GM19328 (cell line): ENCODE data around the gene TSPAN18.

ENCODE experiments used
- ATAC-seq: cut with Tn5 transposase; IDR thresholded peaks from one replicate; pipeline ENCODE4 v1.9.1; 2021; ENCODE audit warnings: mild to moderate bottlenecking, moderate library complexity; ENCODE audit not compliant: unreplicated experiment

The TSPAN18 gene

DNA sequence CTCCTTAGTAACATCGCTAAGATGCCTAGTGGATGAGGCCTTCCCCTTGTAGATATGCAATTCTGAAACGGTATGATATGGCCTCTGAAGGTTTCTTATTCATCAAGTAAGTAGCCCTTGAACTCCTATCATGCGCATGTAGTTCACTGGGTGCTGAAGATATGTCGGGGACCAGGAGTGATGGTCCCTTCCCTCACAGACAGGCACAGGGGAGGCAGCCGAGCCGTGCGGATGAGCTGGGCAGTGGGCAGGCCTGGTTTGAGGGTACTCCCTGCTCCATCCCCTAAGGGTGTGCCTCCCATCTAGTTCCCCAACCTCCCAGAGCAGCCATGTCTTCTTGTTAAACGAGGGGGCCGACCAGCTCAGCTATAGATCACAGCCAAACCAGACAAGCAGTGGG, 183.8 kb downstream of the TSPAN18 start:
- no peak for ATAC-seq

DNA sequence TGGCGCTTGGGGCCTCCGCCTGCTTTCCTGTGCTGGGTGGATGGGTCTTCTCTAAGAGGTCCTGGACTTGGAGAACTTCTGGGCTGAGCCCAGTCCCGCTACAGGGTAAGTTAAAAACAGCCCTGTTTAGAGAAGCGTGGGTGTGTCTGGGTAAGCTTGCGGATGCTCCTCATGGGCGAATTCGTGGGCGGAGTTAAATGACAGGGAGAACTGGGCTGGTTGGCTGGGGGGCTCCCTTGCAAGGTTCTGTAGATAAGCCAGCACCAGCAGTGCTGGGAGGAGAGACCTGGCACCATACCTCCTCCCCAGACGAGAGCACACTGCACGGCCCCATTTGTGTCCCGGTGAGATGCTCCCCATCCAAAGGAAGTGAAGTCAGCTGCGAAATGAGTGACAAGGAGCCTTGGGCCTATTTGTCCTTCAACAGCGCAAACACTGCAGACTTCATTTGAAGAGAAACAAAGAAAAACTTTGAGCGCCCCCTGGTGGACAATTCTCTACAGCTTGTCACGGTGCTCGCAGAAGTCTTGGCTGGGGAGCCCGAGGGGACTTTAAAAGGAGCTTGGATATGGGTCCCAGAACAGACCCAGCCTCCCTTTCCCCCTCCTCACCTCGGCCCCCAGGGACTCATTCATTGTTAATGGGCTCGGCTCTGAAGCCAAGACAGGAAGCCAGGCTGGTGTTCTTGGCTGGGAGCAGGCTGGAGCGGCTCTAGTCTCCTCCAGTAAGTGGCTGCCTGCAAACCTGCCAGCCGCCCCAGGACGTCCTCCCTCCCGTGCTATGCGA, 184.5 kb downstream of the TSPAN18 start:
- ATAC-seq, result no peak

DNA sequence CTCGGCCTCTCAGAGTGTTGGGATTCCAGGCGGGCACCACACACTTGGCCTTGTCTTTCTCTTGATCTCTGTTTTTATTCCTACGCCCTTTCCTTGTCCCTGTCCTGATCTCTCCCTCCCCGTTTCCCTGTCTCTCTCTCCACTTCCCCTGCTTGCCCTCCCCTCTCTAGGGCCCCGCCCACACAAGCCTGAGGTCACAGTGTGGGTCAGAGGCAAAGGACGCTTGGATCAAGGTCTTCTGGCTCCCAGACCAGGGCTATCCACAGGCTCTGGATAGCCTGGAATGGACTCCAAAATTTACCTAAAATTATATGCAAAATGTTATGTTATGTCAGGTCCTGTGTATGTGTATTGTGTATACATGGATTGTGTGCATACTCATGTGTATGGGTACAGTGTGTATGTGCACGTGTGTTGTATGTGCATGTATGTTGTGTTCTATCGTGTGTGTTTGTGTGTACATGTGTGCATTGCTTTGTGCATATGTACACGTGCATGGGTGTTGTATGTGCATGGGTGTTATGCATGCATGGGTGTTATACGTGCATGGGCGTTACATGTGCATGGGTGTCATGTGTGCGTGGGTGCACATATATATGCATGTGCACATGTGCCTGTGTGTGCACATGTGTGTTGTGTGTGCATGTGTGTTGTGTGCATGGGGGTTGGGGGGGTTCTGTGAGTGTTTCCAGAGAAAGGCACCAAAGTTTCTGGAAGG, 185.7 kb downstream of the TSPAN18 start:
- ATAC-seq, result no peak

DNA sequence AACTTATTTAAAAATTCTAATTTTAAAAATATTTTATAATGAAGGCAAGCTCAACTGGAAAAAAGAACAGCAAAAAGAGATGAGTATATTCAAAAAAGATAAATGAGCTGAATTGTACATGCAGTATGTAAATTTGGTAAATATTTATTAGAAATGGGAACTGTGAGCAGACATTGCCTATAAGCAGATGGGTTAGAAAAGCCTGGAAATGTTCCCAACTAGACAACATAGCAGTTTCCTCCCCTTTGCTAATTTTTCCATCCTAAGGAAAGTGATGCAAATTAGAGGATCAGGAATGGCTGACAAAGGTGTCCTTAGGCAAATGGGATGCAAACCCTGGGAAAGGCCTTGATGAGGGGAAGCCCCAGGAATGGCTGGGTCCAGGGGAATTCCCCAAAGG, 186.7 kb downstream of the TSPAN18 start:
- ATAC-seq, result no peak

DNA sequence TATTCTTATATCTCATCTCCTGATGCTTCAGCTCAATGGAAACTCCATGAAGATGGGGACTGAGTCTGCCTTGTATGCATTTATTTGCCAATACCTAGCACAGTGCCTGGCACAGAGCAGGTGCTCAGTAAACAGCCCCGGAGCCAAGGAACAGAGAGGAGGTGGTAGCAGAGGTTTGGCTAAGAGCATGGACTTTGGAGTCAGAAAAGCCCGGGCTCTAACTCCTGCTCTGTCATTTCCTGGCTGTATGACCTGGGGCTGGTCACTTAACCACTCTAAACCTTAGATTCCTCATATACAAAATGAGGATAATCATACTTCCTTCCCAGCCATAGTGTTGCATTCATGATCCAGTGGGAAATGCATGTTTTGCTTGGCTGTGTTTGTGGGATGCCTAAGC, 187.3 kb downstream of the TSPAN18 start:
- no peak for ATAC-seq

DNA sequence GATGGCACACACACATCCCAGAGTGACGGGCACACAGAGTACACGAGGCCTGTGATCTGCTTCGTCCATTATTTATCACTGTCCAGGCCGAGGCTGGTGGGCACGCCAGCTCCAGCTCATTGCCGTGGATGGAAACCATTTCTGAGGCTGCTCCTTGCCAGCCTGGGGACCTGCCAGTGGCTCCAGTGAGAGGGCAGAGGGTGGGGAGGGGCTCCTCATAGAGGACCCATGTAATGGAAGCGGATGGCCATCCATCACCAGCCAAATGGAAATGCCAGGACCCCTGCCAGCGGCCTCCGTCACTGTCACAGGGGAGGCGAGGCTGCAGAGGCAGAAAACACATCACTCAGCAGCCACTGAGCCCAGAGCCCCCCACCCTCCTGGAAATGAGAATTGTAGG, 188.2 kb downstream of the TSPAN18 start:
- no peak for ATAC-seq

DNA sequence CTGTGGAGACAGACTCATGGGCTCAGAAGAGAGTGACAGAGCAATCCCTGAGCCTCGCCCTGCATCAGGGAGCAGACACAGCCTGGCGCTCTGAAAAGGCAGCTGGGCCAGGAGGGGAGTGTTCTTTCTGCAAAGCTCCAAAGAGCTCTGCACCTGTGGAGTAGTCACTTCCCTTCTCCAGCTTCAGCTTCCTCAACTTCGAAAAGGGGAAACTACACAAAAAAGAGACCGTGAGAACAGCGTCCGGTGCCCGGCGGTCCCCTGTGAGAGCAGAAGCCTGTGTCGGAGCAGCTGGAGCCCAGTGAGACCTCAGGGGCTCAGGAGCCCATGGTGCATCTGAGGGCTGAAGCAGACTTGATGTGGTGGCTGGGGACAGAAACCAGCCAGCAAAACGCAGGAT, 188.9 kb downstream of the TSPAN18 start:
- no peak for ATAC-seq

DNA sequence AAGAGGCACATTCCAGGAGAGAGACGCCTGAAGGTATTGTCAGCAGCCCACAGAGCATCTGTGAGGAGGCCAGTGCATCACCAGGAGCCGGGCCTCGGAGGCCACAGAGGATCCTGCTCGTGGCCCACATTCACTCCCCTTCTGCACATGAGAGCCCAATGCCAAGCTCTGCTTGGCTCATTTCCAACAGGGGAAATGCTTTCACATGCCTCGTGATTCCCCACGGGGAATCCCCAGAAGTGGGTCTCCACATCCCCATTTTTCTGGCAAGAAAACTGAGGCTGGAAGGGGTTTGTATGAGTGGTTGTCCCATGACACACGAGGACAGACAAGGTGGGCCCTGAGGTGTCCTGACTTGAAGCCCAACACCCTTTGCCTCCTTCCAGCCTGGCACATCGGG, 189.6 kb downstream of the TSPAN18 start:
- no peak for ATAC-seq

DNA sequence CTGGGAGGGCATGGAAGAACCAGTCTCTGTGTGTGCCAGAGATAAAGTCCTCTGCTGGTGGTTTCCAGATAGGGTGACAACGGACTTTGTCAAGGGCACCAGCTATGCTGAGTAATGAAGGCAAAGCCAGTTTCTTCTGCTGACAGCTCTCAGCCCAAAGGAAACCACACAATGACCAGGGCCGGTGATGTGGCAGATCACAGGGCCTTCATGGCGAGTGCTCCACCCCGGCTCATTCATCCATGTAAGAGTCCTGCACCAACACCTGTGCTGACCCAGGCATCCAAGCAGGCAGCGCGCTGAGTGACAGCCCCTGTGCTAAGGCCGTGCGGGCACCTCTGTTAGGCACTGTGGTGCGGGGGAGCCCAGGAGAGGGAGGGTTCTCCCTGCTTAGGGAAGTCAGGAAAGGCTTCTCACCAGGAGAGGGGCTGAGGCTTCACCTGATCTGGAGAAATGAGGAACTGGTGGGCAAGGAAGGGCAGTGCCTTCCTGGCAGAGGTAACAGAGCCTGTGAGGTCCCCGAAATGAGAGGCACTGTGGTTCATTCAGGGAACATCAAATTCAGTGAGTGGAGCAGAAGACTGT, 190.1 kb downstream of the TSPAN18 start:
- no peak for ATAC-seq

DNA sequence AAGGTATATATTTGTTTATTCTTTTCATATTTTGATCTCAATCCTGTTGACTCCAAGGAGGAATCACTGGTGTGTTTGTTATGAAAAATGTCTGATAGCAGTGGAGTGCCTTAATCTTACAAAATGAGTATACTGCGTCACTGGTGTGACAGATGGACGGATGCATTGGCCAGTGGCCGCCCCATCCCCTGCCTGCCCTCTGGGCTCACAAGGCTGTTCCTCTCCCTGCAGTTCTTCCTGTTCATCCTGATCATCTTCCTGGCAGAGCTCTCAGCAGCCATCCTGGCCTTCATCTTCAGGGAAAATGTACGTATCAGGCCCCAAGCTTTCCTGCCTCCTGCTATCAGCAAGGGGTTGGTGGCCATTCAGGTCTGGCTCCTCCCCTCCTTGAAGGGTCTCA, 191.0 kb downstream of the TSPAN18 start:
- ATAC-seq, result no peak

DNA sequence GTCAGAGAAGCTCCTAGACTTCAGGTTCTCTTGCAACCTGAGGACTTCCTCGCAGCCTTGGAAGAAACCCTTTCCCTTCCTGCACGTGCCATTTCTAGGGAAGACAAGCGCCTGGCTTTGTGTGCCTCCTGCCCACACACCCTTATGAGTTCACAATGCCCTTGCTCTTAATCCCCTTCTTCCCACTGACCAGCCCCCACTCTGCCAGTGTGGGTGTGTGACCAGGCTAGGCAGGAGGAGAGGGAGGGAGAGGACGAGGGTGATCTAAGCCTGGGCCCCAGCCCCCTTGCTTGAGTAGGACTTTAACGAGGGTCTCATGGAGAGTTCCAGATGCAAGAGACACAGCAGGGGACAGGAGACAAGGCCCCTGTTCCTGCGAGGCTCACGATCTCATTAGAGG, 193.7 kb downstream of the TSPAN18 start:
- ATAC-seq, result no peak

DNA sequence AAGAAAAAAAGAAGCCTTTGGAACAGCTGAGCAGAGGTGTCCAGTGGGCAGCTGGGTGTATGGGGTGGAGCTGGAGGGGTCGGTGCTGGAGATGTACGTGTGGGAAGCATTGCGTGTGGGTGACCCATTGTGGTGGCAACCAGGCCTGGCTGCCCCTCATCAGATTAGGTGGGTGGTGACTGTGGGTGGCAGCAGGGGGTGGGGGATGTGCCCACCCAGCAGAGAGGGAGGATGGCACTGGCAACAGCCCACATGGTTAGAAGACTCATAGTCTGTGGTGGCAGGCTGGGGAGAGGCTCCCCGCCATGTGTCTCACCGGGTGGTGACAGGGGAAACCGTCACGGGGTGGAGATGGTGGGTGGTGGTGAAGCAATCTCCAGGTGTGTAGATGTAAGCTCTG, 196.4 kb downstream of the TSPAN18 start:
- ATAC-seq, result no peak

DNA sequence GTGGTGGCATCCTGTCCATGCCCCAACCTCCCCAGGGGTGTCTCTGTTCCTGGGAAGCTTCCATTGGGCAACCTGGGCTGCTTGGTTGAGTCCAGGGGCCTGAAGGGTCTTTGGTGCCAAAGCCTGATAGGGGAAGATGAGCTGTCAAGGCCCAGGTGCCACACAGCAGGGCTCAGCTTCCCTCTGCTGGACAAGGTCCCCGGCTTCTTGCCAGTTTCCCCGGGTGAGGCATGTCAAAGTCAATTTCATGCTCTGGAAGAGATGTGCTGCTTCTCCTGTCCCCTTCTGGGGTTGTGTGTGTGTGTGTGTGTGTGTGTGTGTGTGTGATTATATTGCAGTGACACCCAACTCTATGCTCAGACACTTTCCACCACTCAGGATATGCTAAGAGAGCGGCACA, 197.0 kb downstream of the TSPAN18 start:
- ATAC-seq, result no peak

DNA sequence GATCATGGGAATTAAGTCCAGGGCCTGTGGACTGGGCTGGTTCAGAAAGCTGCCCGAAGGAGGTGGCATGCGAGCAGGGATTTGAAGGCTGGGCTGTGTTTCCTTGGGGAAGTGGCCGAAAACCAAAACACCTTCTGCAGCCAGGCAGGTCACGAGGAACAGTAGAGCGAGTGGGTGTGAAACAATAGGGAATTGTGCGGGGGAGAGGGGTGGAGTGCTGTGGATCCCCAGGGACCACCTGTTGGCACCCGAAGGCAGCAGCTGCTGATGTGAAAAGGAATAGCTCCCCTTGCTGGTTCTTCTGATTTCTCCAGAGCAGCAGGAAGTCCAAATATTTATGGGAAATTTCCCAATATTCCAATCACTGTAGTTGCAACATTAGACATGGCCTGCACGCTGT, 199.3 kb downstream of the TSPAN18 start:
- no peak for ATAC-seq

DNA sequence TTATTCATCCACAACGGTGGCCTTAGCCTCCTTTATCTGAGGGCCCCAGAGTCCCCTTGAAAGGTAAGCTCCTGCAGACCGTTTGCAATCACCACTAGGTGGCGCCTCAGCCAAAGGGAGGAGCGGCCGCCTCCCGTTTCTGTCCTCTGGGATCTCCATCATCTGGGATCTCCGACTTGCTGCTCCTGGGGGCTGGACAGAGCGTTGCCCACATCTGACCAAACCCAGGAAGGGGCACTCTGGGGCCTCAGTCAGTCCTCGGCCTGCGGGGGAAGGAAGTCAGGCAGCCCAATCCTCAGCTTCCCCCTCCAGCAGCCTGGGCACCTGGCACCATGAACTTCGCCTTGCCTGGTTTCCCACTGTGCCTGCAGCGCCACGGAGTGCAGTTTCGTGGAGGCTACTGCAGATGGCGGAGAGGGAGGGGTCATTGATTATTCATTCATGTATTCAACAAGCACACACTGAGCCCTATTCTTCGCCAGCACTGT, 200.5 kb downstream of the TSPAN18 start:
- no peak for ATAC-seq

DNA sequence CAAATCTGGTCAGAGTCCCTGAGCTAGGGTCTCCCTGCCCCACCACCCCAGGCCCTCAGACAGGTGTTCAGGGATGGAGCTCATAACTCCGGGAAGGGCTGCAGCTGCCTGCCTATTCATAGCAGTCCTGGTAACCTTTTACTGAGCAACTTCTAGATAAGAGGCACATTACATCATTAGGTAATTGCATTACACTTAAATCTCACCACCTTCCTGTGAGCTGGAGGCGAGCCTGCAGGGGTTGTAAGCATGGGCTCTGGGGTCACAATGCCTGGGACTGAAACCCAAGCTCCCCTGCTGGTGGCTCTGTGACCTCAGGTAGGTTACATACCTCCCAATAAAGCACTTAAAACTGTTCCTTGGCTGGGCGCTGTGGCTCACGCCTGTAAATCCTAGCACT, 201.4 kb downstream of the TSPAN18 start:
- no peak for ATAC-seq

DNA sequence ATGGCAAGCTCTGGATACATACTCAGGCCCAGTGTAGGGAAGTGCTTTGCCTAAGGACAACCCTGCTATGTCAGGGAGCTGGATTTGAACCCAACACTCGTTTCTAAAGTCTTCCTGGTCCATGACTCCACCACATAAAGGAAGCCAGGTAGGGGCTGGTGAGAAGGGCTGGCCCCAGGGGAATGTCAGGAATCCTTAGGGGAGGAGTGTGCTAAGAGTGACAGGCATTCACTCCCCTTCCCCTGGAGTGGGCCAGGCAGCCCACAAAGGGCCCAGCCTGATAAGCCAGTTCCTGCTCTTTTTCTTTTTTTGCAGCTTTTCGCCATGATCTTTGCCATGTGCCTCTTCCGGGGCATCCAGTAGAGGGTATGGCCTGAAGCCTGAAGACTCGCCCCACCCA, 202.1 kb downstream of the TSPAN18 start:
- no peak for ATAC-seq

DNA sequence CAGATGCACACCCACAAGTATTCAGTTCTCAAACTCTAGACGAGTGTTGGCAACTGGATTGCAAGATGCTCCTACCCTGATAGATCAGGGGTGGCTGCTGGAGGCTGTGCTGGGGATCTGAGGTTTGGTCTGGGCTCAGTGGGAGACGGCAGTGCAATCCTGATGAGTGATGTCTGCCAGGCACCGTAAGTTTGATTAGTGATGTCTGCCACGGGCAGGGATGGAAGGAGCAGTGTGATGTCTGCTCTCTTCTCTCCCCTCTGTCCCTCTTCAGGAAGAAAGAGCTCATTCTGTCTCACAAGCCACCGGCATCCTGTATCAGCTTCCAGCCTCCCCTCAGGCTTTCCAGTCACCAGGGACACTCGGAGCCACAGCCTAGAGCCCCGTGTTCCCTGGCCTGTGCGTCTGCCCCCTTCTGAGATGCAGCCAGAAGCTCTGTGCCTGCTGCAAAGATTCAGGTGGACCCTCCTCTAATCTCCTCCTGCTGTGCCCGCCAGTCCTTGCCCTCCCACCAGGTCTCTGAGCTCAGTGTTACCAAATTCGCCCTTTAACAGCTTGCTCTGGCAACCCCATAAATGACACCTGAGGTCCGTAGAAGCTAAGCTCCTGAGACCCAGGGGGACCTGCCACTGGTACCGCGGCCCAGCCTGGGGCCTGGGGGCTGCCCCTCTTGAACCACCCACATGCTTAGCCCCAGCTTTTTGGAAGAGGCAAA, 204.0 kb downstream of the TSPAN18 start:
- ATAC-seq, result no peak

DNA sequence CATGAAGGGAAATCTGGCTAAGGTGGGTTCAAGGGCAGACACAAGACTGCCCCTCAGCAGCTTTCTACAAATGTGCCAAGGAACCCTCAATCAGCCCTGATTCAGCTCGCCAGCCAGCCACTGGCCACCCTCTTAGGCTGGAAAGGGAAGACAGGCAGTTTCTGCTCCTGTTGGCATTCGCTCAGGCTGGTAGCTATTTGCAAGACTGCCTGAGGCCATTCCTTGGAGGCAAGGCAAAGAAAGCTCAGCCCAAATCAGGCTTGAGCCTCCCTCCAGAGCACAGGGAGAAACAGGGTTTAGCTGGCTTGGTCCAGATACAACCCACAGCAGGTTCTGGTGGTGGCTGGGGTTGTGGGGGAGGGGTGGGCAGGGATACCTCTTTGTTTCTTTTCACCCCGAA, 204.7 kb downstream of the TSPAN18 start:
- no peak for ATAC-seq

DNA sequence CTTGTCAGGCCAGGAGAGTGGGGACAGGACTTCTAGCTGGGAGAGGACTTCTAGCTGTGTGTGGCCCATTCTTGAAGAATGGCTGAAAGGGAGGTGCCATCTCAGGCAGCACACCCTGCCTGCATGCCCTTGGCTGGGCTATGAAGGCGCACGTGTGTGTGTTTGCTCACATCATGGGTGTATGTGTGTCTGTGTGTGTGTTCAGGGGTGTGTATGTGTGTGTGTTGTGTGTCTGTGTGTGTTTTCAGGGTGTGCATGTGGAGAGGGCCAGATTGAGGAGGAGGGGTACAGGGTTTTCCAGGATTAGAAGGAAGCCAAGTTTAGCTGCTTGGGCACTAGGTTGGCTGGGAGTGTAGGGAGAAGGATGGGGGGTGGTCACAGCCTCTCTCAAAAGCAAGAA, 207.3 kb downstream of the TSPAN18 start:
- ATAC-seq, result no peak

DNA sequence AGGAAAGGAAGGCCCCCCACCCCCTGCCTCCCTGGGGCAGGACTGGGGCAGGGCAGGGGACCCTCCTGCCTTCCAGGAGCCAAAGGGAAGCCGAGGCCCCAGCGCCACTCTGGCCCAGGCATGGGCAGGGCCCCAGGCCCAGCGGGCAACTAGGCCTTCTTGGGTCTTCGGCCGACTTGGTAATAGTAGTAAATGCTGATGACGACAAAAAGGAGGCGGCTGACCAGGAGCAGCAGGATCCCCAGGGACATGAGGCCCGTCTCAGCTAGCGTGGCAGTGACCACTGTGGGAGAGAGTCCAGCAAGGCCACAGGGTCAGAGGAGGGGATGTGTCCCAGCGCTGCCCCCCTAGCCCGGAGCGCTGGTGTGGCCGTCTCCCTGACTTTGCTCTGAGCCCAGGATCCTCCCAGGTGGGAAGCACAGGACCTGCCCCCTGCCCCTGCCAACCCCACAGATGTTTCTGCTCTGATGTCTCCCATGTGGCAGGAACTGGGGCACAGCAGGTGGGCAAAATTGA, 208.0 kb downstream of the TSPAN18 start:
- no peak for ATAC-seq
